HAP-1 (cell line): ENCODE measurements around the gene ZNF598.
A peak's percentile ranks its signal among the peaks of the same experiment; 100 is the strongest.
"Not testable (repeated sequence)": the region's sequence is repeated elsewhere in the genome, so short reads cannot be mapped to it uniquely, and the experiment has no call there.

Source experiments
- DNase-seq, 2 experiments: peaks; one replicate each; pipeline ENCODE4 v3.0.0-alpha.2; 2016 to 2020; ENCODE audit warnings: low spot score in 2 of 2
- H3K27me3 ChIP-seq: fragments of 250-450 bp; sonication (Bioruptor Pico); 2 replicates; pipeline ENCODE4 v1.5.1; 2020; ENCODE audit warnings: low read depth, mild to moderate bottlenecking, moderate library complexity
- H3K36me3 ChIP-seq: fragments of 250-450 bp; sonication (Bioruptor Pico); replicated peaks from 2 replicates; pipeline ENCODE4 v1.5.1; 2020; ENCODE audit warnings: mild to moderate bottlenecking
- H3K4me1 ChIP-seq: fragments of 250-450 bp; sonication (Bioruptor Pico); 2 replicates; pipeline ENCODE4 v1.5.1; 2020; ENCODE audit warnings: mild to moderate bottlenecking
- H3K4me3 ChIP-seq: fragments of 250-450 bp; sonication (Bioruptor Pico); 2 replicates; pipeline ENCODE4 v1.5.1; 2020; ENCODE audit warnings: mild to moderate bottlenecking, moderate library complexity
- H3K9me3 ChIP-seq: fragments of 250-450 bp; sonication (Bioruptor Pico); 2 replicates; pipeline ENCODE4 v1.5.1; 2020; ENCODE audit warnings: mild to moderate bottlenecking, moderate library complexity
- in situ Hi-C: fragments of 300-500 bp; cut with MboI; formaldehyde crosslinking; loops from 3 replicates; pipeline ENCODE4 v1.14.3; 2020; ENCODE audit warnings: low sequenced_read_pairs, inconsistent platforms, mixed read lengths

The ZNF598 gene

DNA sequence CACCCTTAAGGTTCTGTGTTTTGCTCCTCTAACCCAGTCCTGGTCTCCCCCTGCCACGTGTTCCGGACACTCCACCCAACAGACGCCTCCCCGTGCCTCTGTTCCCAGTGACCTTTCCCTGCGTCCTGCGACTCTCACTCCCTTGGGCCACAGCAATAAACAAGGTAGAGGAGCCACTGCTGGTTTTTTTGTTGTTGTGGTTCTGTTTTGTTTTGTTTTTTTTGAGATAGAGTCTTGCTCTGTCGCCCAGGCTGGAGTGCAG is 6.3 kb upstream of the ZNF598 start:
- Histone ChIP-seq H3K9me3 (no peaks in the 10 kb centered on the region), H3K4me1 (peaks cover 12% of the 10 kb centered on the region), H3K36me3 (no peaks in the 10 kb centered on the region), H3K27me3 (peaks cover 10% of the 10 kb centered on the region; the same call in 1 of the 2 replicates), H3K4me3 (no peak overlapping the region)
- in situ Hi-C loops = no loop called here
- DNase-seq = no peak

DNA sequence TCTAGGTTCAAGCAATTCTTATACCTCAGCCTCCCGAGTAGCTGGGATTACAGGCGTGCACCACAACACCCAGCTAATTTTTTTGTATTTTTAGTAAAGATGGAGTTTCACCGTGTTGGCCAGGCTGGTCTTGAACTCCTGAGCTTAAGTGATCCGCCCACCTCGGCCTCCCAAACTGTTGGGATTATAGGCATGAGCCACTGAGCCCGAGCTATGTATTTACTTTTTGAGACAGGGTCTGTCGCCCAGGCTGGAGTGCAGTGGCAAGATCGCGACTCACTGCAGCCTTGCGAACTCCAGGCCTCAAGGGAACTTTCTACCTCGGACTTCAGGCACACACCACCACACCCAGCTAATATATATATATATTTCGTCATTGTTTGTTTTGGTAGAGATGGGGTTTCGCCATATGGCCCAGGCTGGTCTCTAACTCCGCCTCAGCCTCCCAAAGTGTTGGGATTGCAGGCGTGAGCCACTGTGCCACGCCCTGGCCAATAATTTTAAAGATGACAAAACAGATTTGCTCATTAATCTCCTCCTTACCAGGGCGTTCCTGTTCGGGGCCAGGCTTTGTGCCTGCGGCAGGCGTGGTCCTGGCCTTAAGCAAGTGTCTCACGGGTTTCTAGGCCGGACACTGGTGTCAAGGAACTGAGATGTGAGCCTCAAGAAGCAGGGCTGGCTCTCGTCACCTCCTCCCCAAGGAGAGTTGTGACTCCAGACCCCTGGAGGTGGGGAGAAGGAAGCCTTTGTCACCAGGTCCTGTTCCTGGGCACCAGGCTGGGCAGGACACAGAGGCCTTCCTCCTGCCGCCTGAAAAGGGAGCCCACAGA is 5.7 kb upstream of the ZNF598 start:
- peak; percentile 59 to 78 for DNase-seq
- Histone ChIP-seq H3K4me3 (no peak overlapping the region), H3K27me3 (0 out of 2 replicates have a peak, but pooled peaks cover 6% of the 10 kb centered on the region), H3K36me3 (peaks cover 4% of the 10 kb centered on the region; the same call in 1 of the 2 replicates), H3K9me3 (no peaks in the 10 kb centered on the region), H3K4me1 (peaks cover 13% of the 10 kb centered on the region)
- in situ Hi-C loops = no loop called here

DNA sequence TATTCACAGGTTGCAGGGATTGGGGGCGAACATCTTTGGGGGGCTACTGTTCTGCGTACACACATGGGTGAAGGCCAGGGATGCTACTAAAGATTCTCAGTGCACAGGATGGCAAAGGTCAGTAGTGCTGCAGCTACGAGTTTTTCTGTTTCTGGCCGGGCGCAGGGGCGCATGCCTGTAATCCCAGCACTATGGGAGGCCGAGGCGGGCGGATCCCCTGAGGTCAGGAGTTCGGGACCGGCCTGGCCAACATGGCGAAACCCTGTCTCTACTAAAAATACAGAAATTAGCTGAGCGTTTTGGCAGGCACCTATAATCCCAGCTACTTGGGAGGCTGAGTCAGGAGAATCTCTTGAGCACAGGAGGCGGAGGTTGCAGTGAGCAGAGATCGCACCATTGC is 3.9 kb upstream of the ZNF598 start:
- H3K36me3 ChIP-seq = peaks cover 6% of the 10 kb centered on the region; the same call in 1 of the 2 replicates
- no peak overlapping the region for H3K4me3 ChIP-seq
- no peaks in the 10 kb centered on the region for H3K9me3 ChIP-seq
- in situ Hi-C loops = no loop called here
- no peak for DNase-seq
- no peaks in the 10 kb centered on the region for H3K27me3 ChIP-seq
- peaks cover 15% of the 10 kb centered on the region for H3K4me1 ChIP-seq

DNA sequence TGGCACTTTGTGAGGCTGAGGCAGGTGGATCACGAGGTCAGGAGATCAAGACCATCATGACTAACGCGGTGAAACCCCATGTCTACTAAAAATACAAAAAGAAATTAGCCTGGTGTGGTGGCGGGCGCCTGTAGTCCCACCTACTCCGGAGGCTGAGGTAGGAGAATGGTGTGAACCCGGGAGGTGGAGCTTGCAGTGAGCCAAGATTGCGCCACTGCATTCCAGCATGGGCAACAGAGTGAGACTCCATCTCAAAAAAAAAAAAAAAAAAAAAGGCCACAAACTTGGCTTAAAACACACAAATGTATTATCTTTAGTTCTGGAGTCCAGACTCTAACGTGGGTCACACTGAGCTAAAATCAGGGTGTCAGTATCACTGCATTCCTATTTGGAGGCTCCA is 2.1 kb upstream of the ZNF598 start:
- H3K36me3 ChIP-seq = peaks cover 17% of the 10 kb centered on the region
- DNase-seq, H3K4me3 ChIP-seq, in situ Hi-C loops, H3K9me3 ChIP-seq, H3K27me3 ChIP-seq: not testable (repeated sequence)
- H3K4me1 ChIP-seq = peaks cover 30% of the 10 kb centered on the region

DNA sequence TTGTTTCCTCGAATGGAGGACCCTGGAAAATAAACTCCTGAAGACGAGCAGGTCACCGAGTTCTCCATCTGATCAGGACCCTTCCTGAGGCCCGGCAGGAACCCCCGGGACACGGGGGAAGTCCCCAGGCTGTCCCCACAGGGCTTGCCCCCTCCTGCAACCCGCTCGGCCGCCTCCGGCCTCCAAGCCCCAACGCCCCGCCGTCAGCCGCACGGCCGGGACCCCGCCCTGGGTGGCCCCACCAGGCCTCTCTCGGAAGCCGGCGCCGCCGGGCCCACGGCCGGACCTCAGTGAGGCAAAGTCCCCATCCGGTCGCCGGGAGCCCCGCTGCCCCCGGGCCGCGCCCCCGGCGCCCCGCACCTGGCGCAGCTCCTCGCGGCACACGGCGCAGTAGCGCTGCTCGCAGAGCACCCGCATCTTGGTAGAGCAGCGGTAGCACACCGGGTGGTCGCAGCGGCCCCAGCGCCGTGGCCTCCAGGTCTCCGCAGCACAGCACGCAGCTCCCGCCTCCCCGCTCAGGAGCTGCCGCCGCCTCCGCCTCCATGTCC is 383 bp downstream of the ZNF598 start:
- in situ Hi-C loops = no loop called here
- peaks cover 26% of the 10 kb centered on the region for H3K36me3 ChIP-seq
- H3K27me3 ChIP-seq = no peaks in the 10 kb centered on the region
- peak overlapping the region; percentile 78 for H3K4me3 ChIP-seq
- peaks cover 23% of the 10 kb centered on the region for H3K4me1 ChIP-seq
- H3K9me3 ChIP-seq = no peaks in the 10 kb centered on the region
- DNase-seq = no peak

DNA sequence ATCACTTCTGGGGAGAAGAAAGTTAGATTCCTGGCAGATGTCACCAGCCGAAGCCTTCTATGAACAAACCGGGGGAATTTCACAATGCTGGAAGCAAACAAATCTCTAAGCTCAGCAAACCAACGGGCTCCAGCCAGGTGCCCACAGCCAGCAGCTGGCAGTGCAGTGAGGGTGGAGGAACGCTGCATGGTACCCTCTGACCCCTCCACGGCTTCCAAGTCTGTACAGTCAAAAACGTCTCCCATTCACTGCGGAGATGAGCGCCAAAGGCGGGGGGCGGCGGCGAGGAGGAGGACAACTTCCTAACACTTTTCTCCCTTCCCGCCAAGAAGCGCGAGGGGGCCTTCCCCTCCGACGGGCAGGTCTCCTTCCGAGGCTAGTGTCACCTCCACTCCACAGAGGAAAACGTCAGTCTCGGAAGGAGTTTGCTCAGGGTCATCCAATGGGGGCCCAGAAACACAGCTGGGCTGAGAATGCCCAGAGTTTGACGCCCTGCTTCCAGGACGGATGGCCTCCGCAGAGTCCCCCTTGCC is 924 bp downstream of the ZNF598 start:
- peaks cover 26% of the 10 kb centered on the region for H3K4me1 ChIP-seq
- peak overlapping the region; percentile 78 for H3K4me3 ChIP-seq
- H3K36me3 ChIP-seq = peaks cover 26% of the 10 kb centered on the region
- DNase-seq = peak in 1 of 2 experiments; percentile 66
- H3K9me3 ChIP-seq = no peaks in the 10 kb centered on the region
- no peaks in the 10 kb centered on the region for H3K27me3 ChIP-seq
- in situ Hi-C loops = no loop called here

DNA sequence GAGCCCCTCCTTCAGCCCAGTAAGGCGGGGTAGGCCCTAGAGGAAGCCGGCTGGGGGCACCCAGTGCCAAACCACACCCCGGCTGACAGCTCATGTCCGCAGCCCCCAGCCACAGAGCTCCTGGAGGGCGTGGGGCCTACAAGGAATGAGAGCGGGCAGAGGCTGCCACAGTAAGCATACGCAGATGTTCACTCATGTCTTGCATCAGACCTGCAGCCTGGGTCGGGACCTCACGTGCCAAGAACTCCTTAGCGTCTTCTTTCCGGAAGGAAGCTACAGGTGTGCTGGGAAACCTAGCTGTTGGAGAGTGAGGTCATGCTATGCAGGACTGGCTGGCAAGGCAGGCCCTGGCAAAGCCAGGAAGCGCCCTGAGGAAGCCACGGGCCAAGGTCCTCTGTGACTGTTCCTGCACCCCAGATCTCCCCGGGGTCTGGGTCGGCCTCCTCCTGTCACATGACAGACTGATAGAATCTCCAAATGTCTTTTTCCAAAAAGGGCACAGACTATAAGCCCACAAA is 1.6 kb downstream of the ZNF598 start:
- in situ Hi-C loops = no loop called here
- Histone ChIP-seq H3K4me1 (peaks cover 26% of the 10 kb centered on the region), H3K27me3 (no peaks in the 10 kb centered on the region), H3K9me3 (no peaks in the 10 kb centered on the region), H3K4me3 (peak overlapping the region; percentile 78), H3K36me3 (peaks cover 31% of the 10 kb centered on the region)
- no peak for DNase-seq

DNA sequence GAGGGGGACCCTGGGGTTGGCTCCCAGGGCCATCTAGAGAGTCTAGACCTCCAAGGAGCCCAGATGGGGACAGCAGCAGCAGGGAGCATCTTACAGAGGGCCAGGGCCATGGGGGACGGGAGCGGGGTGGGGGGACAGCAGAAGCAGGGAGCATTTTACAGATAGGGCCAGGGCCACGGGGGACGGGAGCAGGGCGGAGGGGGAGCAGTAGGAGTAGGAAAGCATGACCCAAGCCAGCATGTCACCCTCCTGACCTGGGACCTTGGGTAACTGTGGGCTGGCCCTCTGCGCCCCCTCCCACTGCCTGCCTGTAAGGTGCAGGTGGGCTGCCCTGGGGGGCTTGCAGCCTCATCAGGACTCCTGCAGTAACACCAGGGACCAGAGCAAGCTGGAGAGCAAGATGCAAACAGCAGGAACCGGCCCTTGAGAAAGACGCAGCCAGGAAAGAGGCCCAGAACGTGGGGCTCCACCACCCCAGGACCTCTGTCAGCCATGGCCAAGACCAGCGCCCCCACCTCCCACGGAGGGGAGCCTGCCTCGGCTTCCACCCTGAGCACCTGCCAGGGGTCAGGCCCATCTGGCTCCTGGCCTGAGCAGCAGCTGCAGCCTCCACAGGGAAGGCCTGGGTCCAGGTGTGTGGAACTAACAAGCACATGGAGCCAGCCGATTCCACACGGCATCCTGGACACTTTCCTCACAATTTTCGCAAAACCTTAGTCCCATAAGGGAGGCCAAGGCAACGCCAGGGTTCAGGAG is 2.4 kb downstream of the ZNF598 start:
- no peak for DNase-seq
- Histone ChIP-seq H3K36me3 (peaks cover 39% of the 10 kb centered on the region), H3K4me1 (peaks cover 26% of the 10 kb centered on the region), H3K27me3 (no peaks in the 10 kb centered on the region), H3K9me3 (no peaks in the 10 kb centered on the region), H3K4me3 (peak overlapping the region; percentile 78)
- in situ Hi-C loops = no loop called here

DNA sequence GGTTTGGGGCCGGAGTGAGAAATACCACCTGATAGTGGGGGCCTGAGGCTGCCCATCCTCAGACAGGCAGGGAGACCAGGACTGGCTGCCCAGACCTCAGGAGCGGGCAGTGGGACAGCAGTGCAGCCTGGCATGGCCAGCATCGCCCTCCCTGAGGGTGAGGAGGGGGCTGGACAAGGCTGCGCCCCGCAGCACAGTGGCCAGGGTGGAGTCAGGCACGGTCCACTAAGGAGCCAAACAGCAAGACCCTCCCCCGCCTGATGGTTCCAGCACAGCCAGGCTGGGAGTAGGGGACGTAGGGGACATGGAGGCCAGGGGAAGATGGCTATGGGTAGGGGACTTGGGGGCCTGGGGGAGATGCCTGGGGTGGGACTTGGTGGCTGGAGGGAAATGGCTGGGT is 3.3 kb downstream of the ZNF598 start:
- no peaks in the 10 kb centered on the region for H3K9me3 ChIP-seq
- DNase-seq = no peak
- in situ Hi-C loops = no loop called here
- H3K4me1 ChIP-seq = peaks cover 26% of the 10 kb centered on the region
- H3K4me3 ChIP-seq = no peak overlapping the region
- no peaks in the 10 kb centered on the region for H3K27me3 ChIP-seq
- peaks cover 49% of the 10 kb centered on the region for H3K36me3 ChIP-seq

DNA sequence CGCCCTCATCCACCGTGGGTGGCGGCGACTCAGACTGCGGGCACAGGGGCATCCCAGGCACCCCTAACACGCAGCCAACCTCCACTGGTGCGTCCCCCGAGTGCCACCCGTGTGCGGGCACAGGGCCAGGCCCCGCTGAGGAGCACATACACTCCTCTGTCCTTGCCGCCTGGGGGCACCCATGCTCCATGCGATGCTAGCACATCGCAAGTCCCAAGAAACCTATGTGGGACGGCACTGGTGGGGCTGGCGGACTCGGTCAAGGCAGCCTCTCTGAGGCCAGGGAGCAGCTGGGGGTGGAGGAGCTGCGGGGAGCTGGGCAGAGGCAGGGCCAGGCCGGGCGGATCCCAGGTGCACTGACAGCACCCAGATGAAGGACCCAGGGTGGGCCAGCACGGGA is 4.0 kb downstream of the ZNF598 start:
- Histone ChIP-seq H3K4me3 (no peak overlapping the region), H3K9me3 (no peaks in the 10 kb centered on the region), H3K36me3 (peaks cover 53% of the 10 kb centered on the region), H3K27me3 (no peaks in the 10 kb centered on the region), H3K4me1 (peaks cover 25% of the 10 kb centered on the region)
- in situ Hi-C loops = no loop called here
- no peak for DNase-seq

DNA sequence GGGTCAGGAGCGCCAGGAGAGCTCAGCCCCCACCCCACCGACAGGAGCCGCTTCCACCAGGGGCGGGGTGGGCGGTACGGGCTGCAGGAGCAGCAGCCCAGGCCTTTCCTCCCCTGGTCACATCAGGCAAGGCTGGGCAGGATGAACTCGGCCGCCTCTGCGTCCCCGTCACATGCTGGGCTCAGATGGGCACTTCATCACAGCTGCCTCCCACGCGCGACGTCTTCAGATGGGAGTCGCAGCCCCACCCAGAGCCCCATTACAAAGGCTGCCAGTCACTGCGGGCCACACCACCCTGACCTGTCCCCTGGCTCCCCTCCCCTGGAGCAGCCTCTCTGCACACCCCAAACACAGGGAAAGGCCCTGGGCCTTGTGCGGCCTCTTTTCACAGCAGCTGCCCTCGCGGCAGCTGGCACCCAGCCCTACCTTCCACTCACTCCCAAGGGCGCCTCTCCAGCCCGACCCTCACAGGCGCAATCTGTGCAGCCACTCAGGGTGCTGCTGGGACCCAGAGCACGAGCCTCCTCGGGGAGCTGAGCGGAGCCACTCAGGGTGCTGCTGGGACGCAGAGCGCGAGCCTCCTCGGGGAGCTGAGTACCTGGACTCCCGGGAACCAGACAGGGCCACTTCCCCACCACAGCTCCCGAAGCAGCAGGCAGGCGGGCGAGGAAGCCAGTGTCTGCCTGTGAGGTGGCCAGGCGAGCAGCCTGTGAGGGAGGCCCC is 4.7 kb downstream of the ZNF598 start:
- Histone ChIP-seq H3K9me3 (no peaks in the 10 kb centered on the region), H3K4me1 (peaks cover 21% of the 10 kb centered on the region), H3K36me3 (peaks cover 55% of the 10 kb centered on the region), H3K4me3 (no peak overlapping the region), H3K27me3 (no peaks in the 10 kb centered on the region)
- in situ Hi-C loops = no loop called here
- no peak for DNase-seq

DNA sequence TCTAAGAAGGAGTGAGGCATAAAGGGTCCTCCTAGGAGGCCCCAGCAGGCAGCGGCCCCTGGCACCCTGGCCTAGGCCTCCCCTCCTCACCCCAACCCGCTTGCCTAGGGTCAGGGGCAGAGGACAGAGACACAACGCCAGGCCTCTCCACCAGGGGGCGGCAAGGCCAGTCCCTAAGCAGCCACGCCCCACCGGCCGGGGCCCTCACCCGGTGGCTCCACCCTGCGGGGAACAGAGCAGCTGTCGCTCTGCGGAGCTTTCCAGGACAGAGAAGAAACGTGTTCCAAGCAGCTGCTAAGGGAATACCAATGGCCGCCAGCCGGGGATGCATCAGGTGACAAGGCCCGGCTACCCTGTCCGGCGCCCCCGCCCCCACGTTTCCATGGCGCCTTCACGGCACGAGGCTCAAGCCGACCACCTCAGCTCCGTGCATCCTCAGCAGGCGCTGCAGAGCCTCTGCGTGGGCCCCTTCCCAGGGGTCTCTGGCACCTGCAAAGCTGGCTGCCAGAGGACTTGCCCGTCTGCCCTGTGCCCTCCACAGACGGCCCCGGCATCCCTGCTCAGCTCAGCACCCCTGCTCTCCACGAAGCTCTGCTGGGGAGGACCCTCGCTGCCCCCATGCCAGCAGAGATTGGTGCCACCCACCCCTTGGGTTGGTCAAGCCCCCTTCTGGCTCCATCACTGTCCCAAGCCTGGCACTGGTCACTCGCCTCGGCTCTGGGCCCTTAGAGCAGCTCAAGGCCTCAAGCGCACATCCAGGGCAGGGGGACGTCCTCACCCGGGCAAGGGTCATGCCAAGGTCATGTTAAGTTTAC is 5.6 kb downstream of the ZNF598 start:
- H3K4me1 ChIP-seq = peaks cover 21% of the 10 kb centered on the region
- H3K27me3 ChIP-seq = no peaks in the 10 kb centered on the region
- in situ Hi-C loops = no loop called here
- no peak overlapping the region; the same call in 1 of the 2 replicates for H3K4me3 ChIP-seq
- peak; percentile 90 to 98 for DNase-seq
- peaks cover 64% of the 10 kb centered on the region for H3K36me3 ChIP-seq
- H3K9me3 ChIP-seq = no peaks in the 10 kb centered on the region
